ENCODE data around the gene NAA25.

GRCh38 chr12:112116232-112117060 is 7.9 kb upstream of the NAA25 start:
- TF ChIP-seq CTCF (IDR thresholded peaks at IDR 0.05) (no peak), POLR2A (IDR thresholded peaks at IDR 0.05) (no peak)

Data from lower leg skin (tissue), 3 donors.